ENCODE measurements around the gene ZBTB7C. TPM values are rescaled to one million over a fixed set of nuclear protein-coding genes. Genes with fewer than 3 reads are reported as not detected.

ZBTB7C gene
- polyA plus RNA-seq, 1 donor = 1.7 TPM

- DNase-seq = no peak
- WGBS (ENCODE audit: insufficient coverage, low lambda C conversion rate) = no CpG with 5 or more reads among the region's 7 CpGs
- H3K27ac ChIP-seq (ENCODE audit: low read length) = no peak overlapping the region
- no peak overlapping the region for H3K4me3 ChIP-seq (ENCODE audit: low read length)
- H3K36me3 ChIP-seq (ENCODE audit: control insufficient read depth, insufficient read depth, low read length) = no peaks in the 10 kb centered on the region
- no peaks in the 10 kb centered on the region for H3K27me3 ChIP-seq (ENCODE audit: control insufficient read depth, insufficient read depth, low read length)
- peaks cover 3% of the 10 kb centered on the region for H3K4me1 ChIP-seq (ENCODE audit: control insufficient read depth, insufficient read depth, low read length)
- H3K9me3 ChIP-seq (ENCODE audit: control insufficient read depth, low read depth, low read length) = no peaks in the 10 kb centered on the region
Measured at GRCh38 chr18:48356151-48356745, 52.9 kb downstream of the ZBTB7C start.

- no CpG with 5 or more reads among the region's 15 CpGs for WGBS (ENCODE audit: insufficient coverage, low lambda C conversion rate)
- H3K27ac ChIP-seq (ENCODE audit: low read length) = no peak overlapping the region
- H3K4me1 ChIP-seq (ENCODE audit: control insufficient read depth, insufficient read depth, low read length) = peaks cover 3% of the 10 kb centered on the region
- no peaks in the 10 kb centered on the region for H3K9me3 ChIP-seq (ENCODE audit: control insufficient read depth, low read depth, low read length)
- no peaks in the 10 kb centered on the region for H3K36me3 ChIP-seq (ENCODE audit: control insufficient read depth, insufficient read depth, low read length)
- no peak for DNase-seq
- H3K27me3 ChIP-seq (ENCODE audit: control insufficient read depth, insufficient read depth, low read length) = no peaks in the 10 kb centered on the region
- no peak overlapping the region for H3K4me3 ChIP-seq (ENCODE audit: low read length)
Measured at GRCh38 chr18:48355276-48356115, 53.7 kb downstream of the ZBTB7C start.

- H3K27ac ChIP-seq (ENCODE audit: low read length) = no peak overlapping the region
- H3K4me3 ChIP-seq (ENCODE audit: low read length) = no peak overlapping the region
- WGBS (ENCODE audit: insufficient coverage, low lambda C conversion rate) = no CpG with 5 or more reads among the region's 4 CpGs
- DNase-seq = no peak
- no peaks in the 10 kb centered on the region for H3K36me3 ChIP-seq (ENCODE audit: control insufficient read depth, insufficient read depth, low read length)
- peaks cover 3% of the 10 kb centered on the region for H3K4me1 ChIP-seq (ENCODE audit: control insufficient read depth, insufficient read depth, low read length)
- H3K9me3 ChIP-seq (ENCODE audit: control insufficient read depth, low read depth, low read length) = no peaks in the 10 kb centered on the region
- H3K27me3 ChIP-seq (ENCODE audit: control insufficient read depth, insufficient read depth, low read length) = no peaks in the 10 kb centered on the region
Measured at GRCh38 chr18:48354746-48355260, 54.4 kb downstream of the ZBTB7C start.

- Histone ChIP-seq H3K27ac (ENCODE audit: low read length) (no peak overlapping the region), H3K4me3 (ENCODE audit: low read length) (no peak overlapping the region), H3K36me3 (ENCODE audit: control insufficient read depth, insufficient read depth, low read length) (no peaks in the 10 kb centered on the region), H3K9me3 (ENCODE audit: control insufficient read depth, low read depth, low read length) (no peaks in the 10 kb centered on the region), H3K4me1 (ENCODE audit: control insufficient read depth, insufficient read depth, low read length) (no peaks in the 10 kb centered on the region), H3K27me3 (ENCODE audit: control insufficient read depth, insufficient read depth, low read length) (no peaks in the 10 kb centered on the region)
- no peak for DNase-seq
- no CpG with 5 or more reads among the region's 4 CpGs for WGBS (ENCODE audit: insufficient coverage, low lambda C conversion rate)
Measured at GRCh38 chr18:48352051-48352755, 57.0 kb downstream of the ZBTB7C start.

- no peaks in the 10 kb centered on the region for H3K9me3 ChIP-seq (ENCODE audit: control insufficient read depth, low read depth, low read length)
- no peaks in the 10 kb centered on the region for H3K4me1 ChIP-seq (ENCODE audit: control insufficient read depth, insufficient read depth, low read length)
- no peak overlapping the region for H3K4me3 ChIP-seq (ENCODE audit: low read length)
- no peaks in the 10 kb centered on the region for H3K36me3 ChIP-seq (ENCODE audit: control insufficient read depth, insufficient read depth, low read length)
- no peak overlapping the region for H3K27ac ChIP-seq (ENCODE audit: low read length)
- WGBS (ENCODE audit: insufficient coverage, low lambda C conversion rate) = no CpG with 5 or more reads among the region's 12 CpGs
- DNase-seq = no peak
- H3K27me3 ChIP-seq (ENCODE audit: control insufficient read depth, insufficient read depth, low read length) = no peaks in the 10 kb centered on the region
Measured at GRCh38 chr18:48351216-48352050, 57.8 kb downstream of the ZBTB7C start.

- Histone ChIP-seq H3K4me1 (ENCODE audit: control insufficient read depth, insufficient read depth, low read length) (no peaks in the 10 kb centered on the region), H3K36me3 (ENCODE audit: control insufficient read depth, insufficient read depth, low read length) (no peaks in the 10 kb centered on the region), H3K27ac (ENCODE audit: low read length) (no peak overlapping the region), H3K9me3 (ENCODE audit: control insufficient read depth, low read depth, low read length) (no peaks in the 10 kb centered on the region), H3K27me3 (ENCODE audit: control insufficient read depth, insufficient read depth, low read length) (peaks cover 3% of the 10 kb centered on the region), H3K4me3 (ENCODE audit: low read length) (no peak overlapping the region)
- no peak for DNase-seq
- no CpG with 5 or more reads among the region's 2 CpGs for WGBS (ENCODE audit: insufficient coverage, low lambda C conversion rate)
Measured at GRCh38 chr18:48348739-48349138, 60.4 kb downstream of the ZBTB7C start.

- H3K4me1 ChIP-seq (ENCODE audit: control insufficient read depth, insufficient read depth, low read length) = no peaks in the 10 kb centered on the region
- H3K27ac ChIP-seq (ENCODE audit: low read length) = no peak overlapping the region
- H3K27me3 ChIP-seq (ENCODE audit: control insufficient read depth, insufficient read depth, low read length) = peaks cover 3% of the 10 kb centered on the region
- H3K4me3 ChIP-seq (ENCODE audit: low read length) = no peak overlapping the region
- no peak for DNase-seq
- no CpG with 5 or more reads among the region's 3 CpGs for WGBS (ENCODE audit: insufficient coverage, low lambda C conversion rate)
- no peaks in the 10 kb centered on the region for H3K36me3 ChIP-seq (ENCODE audit: control insufficient read depth, insufficient read depth, low read length)
- no peaks in the 10 kb centered on the region for H3K9me3 ChIP-seq (ENCODE audit: control insufficient read depth, low read depth, low read length)
Measured at GRCh38 chr18:48347756-48348326, 61.3 kb downstream of the ZBTB7C start.

GRCh38 chr18:48345596-48345995, 63.6 kb downstream of the ZBTB7C start:
- no peak overlapping the region for H3K4me3 ChIP-seq (ENCODE audit: low read length)
- H3K36me3 ChIP-seq (ENCODE audit: control insufficient read depth, insufficient read depth, low read length) = no peaks in the 10 kb centered on the region
- H3K27me3 ChIP-seq (ENCODE audit: control insufficient read depth, insufficient read depth, low read length) = peaks cover 3% of the 10 kb centered on the region
- no peaks in the 10 kb centered on the region for H3K4me1 ChIP-seq (ENCODE audit: control insufficient read depth, insufficient read depth, low read length)
- WGBS (ENCODE audit: insufficient coverage, low lambda C conversion rate) = no CpG with 5 or more reads among the region's 2 CpGs
- H3K27ac ChIP-seq (ENCODE audit: low read length) = no peak overlapping the region
- no peak for DNase-seq
- no peaks in the 10 kb centered on the region for H3K9me3 ChIP-seq (ENCODE audit: control insufficient read depth, low read depth, low read length)

- WGBS (ENCODE audit: insufficient coverage, low lambda C conversion rate) = no CpG with 5 or more reads among the region's 6 CpGs
- H3K9me3 ChIP-seq (ENCODE audit: control insufficient read depth, low read depth, low read length) = no peaks in the 10 kb centered on the region
- H3K4me1 ChIP-seq (ENCODE audit: control insufficient read depth, insufficient read depth, low read length) = no peaks in the 10 kb centered on the region
- no peak overlapping the region for H3K27ac ChIP-seq (ENCODE audit: low read length)
- H3K36me3 ChIP-seq (ENCODE audit: control insufficient read depth, insufficient read depth, low read length) = no peaks in the 10 kb centered on the region
- no peak for DNase-seq
- H3K4me3 ChIP-seq (ENCODE audit: low read length) = no peak overlapping the region
- H3K27me3 ChIP-seq (ENCODE audit: control insufficient read depth, insufficient read depth, low read length) = peaks cover 3% of the 10 kb centered on the region
Measured at GRCh38 chr18:48342581-48342980, 66.6 kb downstream of the ZBTB7C start.

All from large intestine (tissue), 3 donors.